T-helper 2 cell treated with Interferon-gamma antibody and Interleukin-4, amounts not matched to agents 5 μg/mL and 100 μg/mL, for 36 hours (primary cell): Measurements from ENCODE around the gene AJUBA.
A peak's percentile ranks its signal among the peaks of the same experiment; 100 is the strongest.
"Not testable (repeated sequence)": the region's sequence is repeated elsewhere in the genome, so short reads cannot be mapped to it uniquely, and the experiment has no call there.

ENCODE experiments used
- DNase-seq: peaks from one replicate; pipeline ENCODE4 v3.0.0; 2021; ENCODE audit warnings: low spot score
- H3K27ac Mint-ChIP-seq: one replicate; pipeline ENCODE4 v1.8.0; 2021; ENCODE audit warnings: mild to moderate bottlenecking, mixed read lengths
- H3K27me3 Mint-ChIP-seq: one replicate; pipeline ENCODE4 v1.8.0; 2021; ENCODE audit warnings: low read depth, mixed read lengths
- H3K36me3 Mint-ChIP-seq: one replicate; pipeline ENCODE4 v1.8.0; 2021; ENCODE audit warnings: low read depth, mixed read lengths
- H3K4me1 Mint-ChIP-seq: one replicate; pipeline ENCODE4 v1.8.0; 2021; ENCODE audit warnings: low read depth, mixed read lengths
- H3K4me3 Mint-ChIP-seq: one replicate; pipeline ENCODE4 v1.8.0; 2022; ENCODE audit warnings: mild to moderate bottlenecking, moderate library complexity, mixed read lengths
- H3K9me3 Mint-ChIP-seq: one replicate; pipeline ENCODE4 v1.8.0; 2021; ENCODE audit warnings: mixed read lengths

AJUBA gene

GRCh38 chr14:23013749-23014054 is 31.4 kb upstream of the AJUBA start:
- H3K27me3 Mint-ChIP-seq, H3K27ac Mint-ChIP-seq, H3K36me3 Mint-ChIP-seq, H3K4me3 Mint-ChIP-seq, H3K9me3 Mint-ChIP-seq, DNase-seq: not testable (repeated sequence)
- H3K4me1 Mint-ChIP-seq = peaks cover 20% of the 10 kb centered on the region

GRCh38 chr14:23013054-23013748 is 30.9 kb upstream of the AJUBA start:
- Mint-ChIP-seq H3K27me3 (no peaks in the 10 kb centered on the region), H3K4me3 (no peak overlapping the region), H3K9me3 (no peaks in the 10 kb centered on the region), H3K36me3 (no peaks in the 10 kb centered on the region), H3K27ac (no peak overlapping the region), H3K4me1 (peaks cover 25% of the 10 kb centered on the region)
- DNase-seq = no peak

GRCh38 chr14:23009939-23010726 is 27.8 kb upstream of the AJUBA start, which contains the start of gene C14orf93:
TSS of gene C14orf93 (minus strand) at chr14:23010143. CDS start at chr14:22999023, 11,120 bp downstream.
- Mint-ChIP-seq H3K4me3 (peak within 1 kb of the TSS; percentile 93), H3K27ac (peak within 1 kb of the TSS; percentile 95), H3K9me3 (no peaks in the 10 kb centered on the region), H3K4me1 (peaks cover 39% of the 10 kb centered on the region), H3K27me3 (no peaks in the 10 kb centered on the region), H3K36me3 (no peaks in the 10 kb centered on the region)
- DNase-seq = peak; percentile 79

- DNase-seq = no peak
- Mint-ChIP-seq H3K4me1 (peaks cover 43% of the 10 kb centered on the region), H3K36me3 (no peaks in the 10 kb centered on the region), H3K9me3 (no peaks in the 10 kb centered on the region), H3K27me3 (no peaks in the 10 kb centered on the region), H3K4me3 (peak overlapping the region; percentile 92), H3K27ac (peak overlapping the region; percentile 94)
These were observed 27.2 kb upstream of the AJUBA start for GRCh38 chr14:23009483-23009938.

- no peak for DNase-seq
- no peaks in the 10 kb centered on the region for H3K36me3 Mint-ChIP-seq
- H3K4me1 Mint-ChIP-seq = peaks cover 43% of the 10 kb centered on the region
- no peaks in the 10 kb centered on the region for H3K27me3 Mint-ChIP-seq
- H3K9me3 Mint-ChIP-seq = no peaks in the 10 kb centered on the region
- peak overlapping the region; percentile 75 for H3K27ac Mint-ChIP-seq
- peak overlapping the region; percentile 92 for H3K4me3 Mint-ChIP-seq
These were observed 26.5 kb upstream of the AJUBA start for GRCh38 chr14:23008831-23009230.

- H3K4me3 Mint-ChIP-seq = peak overlapping the region; percentile 94
- H3K4me1 Mint-ChIP-seq = peaks cover 43% of the 10 kb centered on the region
- H3K27me3 Mint-ChIP-seq = no peaks in the 10 kb centered on the region
- peak overlapping the region; percentile 96 for H3K27ac Mint-ChIP-seq
- no peaks in the 10 kb centered on the region for H3K9me3 Mint-ChIP-seq
- DNase-seq = peak; percentile 98
- H3K36me3 Mint-ChIP-seq = no peaks in the 10 kb centered on the region
These were observed 24.4 kb upstream of the AJUBA start for GRCh38 chr14:23006544-23007419.

- Mint-ChIP-seq H3K27ac (peak overlapping the region; percentile 96), H3K27me3 (no peaks in the 10 kb centered on the region), H3K4me3 (peak overlapping the region; percentile 94), H3K36me3 (no peaks in the 10 kb centered on the region), H3K4me1 (peaks cover 41% of the 10 kb centered on the region), H3K9me3 (no peaks in the 10 kb centered on the region)
- DNase-seq = no peak
These were observed 23.8 kb upstream of the AJUBA start for GRCh38 chr14:23006188-23006534.

- Mint-ChIP-seq H3K36me3 (no peaks in the 10 kb centered on the region), H3K4me3 (peak overlapping the region; percentile 94), H3K27me3 (no peaks in the 10 kb centered on the region), H3K27ac (peak overlapping the region; percentile 96), H3K4me1 (peaks cover 41% of the 10 kb centered on the region), H3K9me3 (no peaks in the 10 kb centered on the region)
- no peak for DNase-seq
These were observed 23.3 kb upstream of the AJUBA start for GRCh38 chr14:23005451-23006187.

GRCh38 chr14:23004274-23004673 is 21.9 kb upstream of the AJUBA start:
- not testable (repeated sequence) for H3K36me3 Mint-ChIP-seq, H3K4me3 Mint-ChIP-seq, H3K9me3 Mint-ChIP-seq, DNase-seq, H3K27me3 Mint-ChIP-seq, H3K27ac Mint-ChIP-seq
- peaks cover 33% of the 10 kb centered on the region for H3K4me1 Mint-ChIP-seq

- peaks cover 20% of the 10 kb centered on the region for H3K4me1 Mint-ChIP-seq
- H3K4me3 Mint-ChIP-seq = no peak overlapping the region
- H3K27me3 Mint-ChIP-seq = no peaks in the 10 kb centered on the region
- H3K27ac Mint-ChIP-seq = no peak overlapping the region
- no peak for DNase-seq
- no peaks in the 10 kb centered on the region for H3K9me3 Mint-ChIP-seq
- no peaks in the 10 kb centered on the region for H3K36me3 Mint-ChIP-seq
These were observed 20.2 kb upstream of the AJUBA start for GRCh38 chr14:23002592-23002991.

- Mint-ChIP-seq H3K27ac (no peak overlapping the region), H3K27me3 (no peaks in the 10 kb centered on the region), H3K9me3 (no peaks in the 10 kb centered on the region), H3K4me1 (peaks cover 11% of the 10 kb centered on the region), H3K36me3 (no peaks in the 10 kb centered on the region), H3K4me3 (no peak overlapping the region)
- no peak for DNase-seq
These were observed 18.5 kb upstream of the AJUBA start for GRCh38 chr14:23000860-23001259.

- Mint-ChIP-seq H3K27ac (no peak overlapping the region), H3K27me3 (no peaks in the 10 kb centered on the region), H3K36me3 (no peaks in the 10 kb centered on the region), H3K9me3 (no peaks in the 10 kb centered on the region), H3K4me3 (no peak overlapping the region), H3K4me1 (peaks cover 2% of the 10 kb centered on the region)
- no peak for DNase-seq
These were observed 16.1 kb upstream of the AJUBA start for GRCh38 chr14:22998329-22999012.
